A549 (cell line): ENCODE data around the gene HPRT1. TPM values are rescaled to one million over a fixed set of nuclear protein-coding genes. Genes with fewer than 3 reads are reported as not detected.
A peak's percentile ranks its signal among the peaks of the same experiment; 100 is the strongest.

ENCODE experiments used
- ATAC-seq, 2 experiments: fragments of 200-7000 bp in 1 of 2; fragments of >200 bp in 1 of 2; cut with Nextera tagmentation in 1 of 2; cut with Tn5 transposase in 1 of 2; 3 replicates each; pipeline versions ENCODE4 v1.8.0 to v1.9.1; 2018 to 2020; ENCODE audit warnings: mild to moderate bottlenecking in 1 of 2, moderate library complexity in 1 of 2
- CTCF ChIA-PET: fragments of 300-600 bp; sonication (Branson Sonifier 250); formaldehyde crosslinking; extraction: SDS; loops from one replicate; lab custom pipeline; 2021; ENCODE audit warnings: antibody characterized with exemption, inconsistent platforms; lab: Yijun Ruan, JAX
- POLR2A ChIA-PET: fragments of 350-600 bp; formaldehyde crosslinking; extraction: SDS; loops from one replicate; lab custom pipeline; 2021; ENCODE audit warnings: antibody characterized with exemption, inconsistent platforms; lab: Yijun Ruan, JAX
- DNase-seq, 2 experiments: peaks; one replicate each; pipeline versions ENCODE4 v3.0.0 to v3.0.0-alpha.2; 2011 to 2016; ENCODE audit warnings: low read depth in 1 of 2, low spot score in 1 of 2
- FAIRE-seq: peaks from 2 replicates; lab custom pipeline; 2011; peaks lifted over from hg19 to GRCh38; lab: Jason Lieb, UNC
- H3K27ac ChIP-seq, 2 experiments: fragments of >200 bp; sonication (Bioruptor Twin); formaldehyde crosslinking; 3 replicates each; pipeline ENCODE4 v1.5.1; 2016 to 2017
- H3K4me1 ChIP-seq: fragments of >200 bp; sonication (Bioruptor Twin); formaldehyde crosslinking; 3 replicates; pipeline ENCODE4 v1.6.1; 2016
- H3K4me2 ChIP-seq: fragments of >200 bp; sonication (Bioruptor Twin); formaldehyde crosslinking; 3 replicates; pipeline ENCODE4 v1.6.1; 2016
- H3K4me3 ChIP-seq: fragments of >200 bp; sonication (Bioruptor Twin); formaldehyde crosslinking; 3 replicates; pipeline ENCODE4 v1.5.1; 2016
- H3K9me3 ChIP-seq: fragments of >200 bp; sonication (Bioruptor Twin); formaldehyde crosslinking; 3 replicates; pipeline ENCODE4 v1.6.1; 2016
- CBX2 ChIP-seq: fragments of 200-600 bp; sonication (generic); IDR thresholded peaks from 2 replicates; pipeline ENCODE4 v1.6.1; 2016; ENCODE audit warnings: low read depth, mild to moderate bottlenecking, borderline replicate concordance
- CEBPB ChIP-seq, 2 experiments: fragments of >200 bp in 1 of 2; sonication (Bioruptor Twin) in 1 of 2; formaldehyde crosslinking in 1 of 2; IDR thresholded peaks; 2 replicates each; pipeline ENCODE4 v1.6.1; 2012 to 2016
- CHD4 ChIP-seq: fragments of 200-600 bp; sonication (generic); IDR thresholded peaks from 2 replicates; pipeline ENCODE4 v1.6.1; 2016; ENCODE audit warnings: antibody characterized with exemption, mild to moderate bottlenecking, borderline replicate concordance
- EHF ChIP-seq: fragments of 250-450 bp; sonication (Bioruptor Pico); IDR thresholded peaks from 2 replicates; pipeline ENCODE4 v1.5.0; 2020; ENCODE audit warnings: mild to moderate bottlenecking
- ELK1 ChIP-seq: fragments of 150-350 bp; IDR thresholded peaks from 2 replicates; pipeline ENCODE4 v1.6.1; 2014; ENCODE audit warnings: low read depth, mild to moderate bottlenecking, low read length
- EP300 ChIP-seq, 2 experiments: fragments of >200 bp; sonication (Bioruptor Twin); formaldehyde crosslinking; IDR thresholded peaks; 2 replicates in 1 of 2; 3 replicates in 1 of 2; pipeline ENCODE4 v1.6.1; 2016 to 2017
- ESRRA ChIP-seq: fragments of 150-350 bp; IDR thresholded peaks from 2 replicates; pipeline ENCODE4 v1.6.1; 2014; ENCODE audit warnings: mild to moderate bottlenecking, low read length, borderline replicate concordance
- FOSL2 ChIP-seq, 2 experiments: fragments of 450-650 bp in 1 of 2; fragments of >200 bp in 1 of 2; sonication (Bioruptor Twin) in 1 of 2; formaldehyde crosslinking; IDR thresholded peaks; 2 replicates each; pipeline versions ENCODE4 v1.5.0 to v1.6.1; 2016 to 2020; ENCODE audit warnings: mild to moderate bottlenecking in 1 of 2, moderate library complexity in 1 of 2
- FOXS1 ChIP-seq: fragments of 250-450 bp; sonication (Bioruptor Pico); IDR thresholded peaks from 2 replicates; pipeline ENCODE4 v1.5.0; 2020; ENCODE audit warnings: mild to moderate bottlenecking, moderate library complexity
- HOXB5 ChIP-seq: fragments of 250-450 bp; sonication (Bioruptor Pico); IDR thresholded peaks from 2 replicates; pipeline ENCODE4 v1.5.0; 2020; ENCODE audit warnings: mild to moderate bottlenecking, moderate library complexity
- JUN ChIP-seq, 2 experiments: fragments of >200 bp; sonication (Bioruptor Twin); formaldehyde crosslinking; IDR thresholded peaks; 2 replicates in 1 of 2; 3 replicates in 1 of 2; pipeline ENCODE4 v1.6.1; 2016 to 2017
- JUNB ChIP-seq: fragments of >200 bp; sonication (Bioruptor Twin); formaldehyde crosslinking; IDR thresholded peaks from 2 replicates; pipeline ENCODE4 v1.6.1; 2016
- MAFK ChIP-seq: fragments of 450-650 bp; IDR thresholded peaks from 2 replicates; pipeline ENCODE4 v1.6.1; 2014; ENCODE audit not compliant: partially characterized antibody
- NPAS2 ChIP-seq: fragments of 250-450 bp; sonication (Bioruptor Pico); IDR thresholded peaks from 2 replicates; pipeline ENCODE4 v1.8.0; 2022; ENCODE audit warnings: mild to moderate bottlenecking, moderate library complexity, borderline replicate concordance
- RAD21 ChIP-seq, 2 experiments: fragments of >200 bp in 1 of 2; sonication (Bioruptor Twin) in 1 of 2; formaldehyde crosslinking in 1 of 2; IDR thresholded peaks in 1 of 2; conservative IDR thresholded peaks in 1 of 2; 2 replicates in 1 of 2; 3 replicates in 1 of 2; pipeline ENCODE4 v1.6.1; 2012 to 2018; ENCODE audit warnings: inconsistent platforms in 1 of 2
- RARB ChIP-seq: fragments of 250-450 bp; sonication (Bioruptor Pico); IDR thresholded peaks from 2 replicates; pipeline ENCODE4 v1.8.0; 2021; ENCODE audit warnings: mild to moderate bottlenecking, moderate library complexity
- RCOR1 ChIP-seq: fragments of 150-350 bp; IDR thresholded peaks from 2 replicates; pipeline ENCODE4 v1.6.1; 2014; ENCODE audit warnings: antibody characterized with exemption, low read length, low read depth
- SREBF2 ChIP-seq: fragments of 450-650 bp; IDR thresholded peaks from 2 replicates; pipeline ENCODE4 v1.6.1; 2014; ENCODE audit warnings: mild to moderate bottlenecking, moderate library complexity
- TP53 ChIP-seq: fragments of 250-450 bp; sonication (Bioruptor Pico); IDR thresholded peaks from 2 replicates; pipeline ENCODE4 v1.5.0; 2021; ENCODE audit warnings: mild to moderate bottlenecking, moderate library complexity
- ZFP36 ChIP-seq: fragments of 450-650 bp; IDR thresholded peaks from 2 replicates; pipeline ENCODE4 v1.6.1; 2014; ENCODE audit warnings: borderline replicate concordance; ENCODE audit not compliant: partially characterized antibody
- WGBS: methylation state at CpG from one replicate; pipeline ENCODE4 v1.1.6; 2017; ENCODE audit errors: missing lambda C conversion rate; 5-methylcytosine and 5-hydroxymethylcytosine counted together
- polyA plus RNA-seq, 4 experiments: library from polyadenylated mRNA; depleted of rRNA in 3 of 4; stranded (reverse); fragments of >200 nt; fragmentation: RNase III in 1 of 4; extraction: RNeasy Plus Mini Kit Qiagen cat#74134 plus additional on column Dnase treatment in 1 of 4; gene quantifications; 2 replicates in 3 of 4; 3 replicates in 1 of 4; pipeline ENCODE4 v1.2.3, GENCODE V29; 2011 to 2017
- TF ChIP-seq, protein P1 (sequence below): IDR thresholded peaks from 2 replicates; pipeline ENCODE4 v1.6.1; 2012; ENCODE audit warnings: low read depth, borderline replicate concordance
- TF ChIP-seq, protein P2 (sequence below): fragments of 450-650 bp; IDR thresholded peaks from 2 replicates; pipeline ENCODE4 v1.6.1; 2014; ENCODE audit warnings: antibody characterized with exemption

Gene HPRT1
- polyA plus RNA-seq, 2 of the 4 experiments (the other 2 are of a cell fraction): 96.6 to 97.4 TPM

- 84% methylated on average over 3 of the region's 3 CpGs for WGBS
- CTCF ChIA-PET: interaction anchor here (2.2 kb wide), 1 partner anchor 23 kb away, joined by 9 read pairs; no protein-coding TSS in a partner anchor
- no peak overlapping the region for H3K4me3 ChIP-seq
- DNase-seq (no peak), ATAC-seq (no peak), FAIRE-seq (peak; percentile 94)
- POLR2A ChIA-PET: interaction anchor here (1.1 to 1.8 kb wide), 3 partner anchors 22 to 127 kb away, joined by 3 to 8 read pairs (median 4); no protein-coding TSS in a partner anchor
- TF ChIP-seq ESRRA (no peak), JUN (IDR thresholded peaks at IDR 0.05) (0 out of 5 replicates have a peak, but pooled peaks of 1 of the 2 experiments have one; percentile 15)
- H3K4me1 ChIP-seq: peaks cover 67% of the 10 kb centered on the region
- no peaks in the 10 kb centered on the region for H3K9me3 ChIP-seq
- H3K4me2 ChIP-seq: peak overlapping the region; percentile 46
- peak overlapping the region in 1 of 2 experiments; percentile 81; a peak in 4 of 6 replicates for H3K27ac ChIP-seq
These were observed 83.3 kb downstream of the HPRT1 start for GRCh38 chrX:134543288-134543687.

DNA sequence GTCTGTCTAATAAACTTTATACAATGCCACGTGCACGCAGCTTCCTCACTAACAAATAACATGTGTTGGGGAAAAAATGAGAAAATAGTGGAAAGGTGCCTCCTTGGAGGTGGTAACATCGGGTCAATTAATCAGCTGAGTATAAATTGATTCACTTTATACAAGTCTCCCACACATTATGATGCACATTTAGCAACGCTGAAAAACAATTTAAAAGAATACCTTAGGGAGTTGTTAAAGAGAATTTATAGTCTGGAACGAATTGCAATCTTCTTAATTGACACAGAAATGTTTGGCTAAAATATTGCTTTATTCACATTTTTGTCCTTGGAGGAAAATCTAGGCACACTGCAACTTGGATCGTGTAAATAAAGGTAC, 84.2 kb downstream of the HPRT1 start:
- ATAC-seq (no peak), DNase-seq (no peak), FAIRE-seq (no peak)
- CTCF ChIA-PET: interaction anchor here (1.9 to 2.2 kb wide), 2 partner anchors 23 to 210 kb away, joined by 4 to 9 read pairs; no protein-coding TSS in a partner anchor
- TF ChIP-seq EP300 (IDR thresholded peaks at IDR 0.05): no peak
- no peak for TF ChIP-seq RARB (CRISPR knock-in tag)
- no peak for TF ChIP-seq ZFP36
- no peak for TF ChIP-seq CBX2
- H3K9me3 ChIP-seq: no peaks in the 10 kb centered on the region
- no peak overlapping the region for H3K4me2 ChIP-seq
- POLR2A ChIA-PET: interaction anchor here (1.1 to 1.4 kb wide), 2 partner anchors 23 to 24 kb away, joined by 3 read pairs; no protein-coding TSS in a partner anchor
- H3K4me3 ChIP-seq: no peak overlapping the region
- H3K4me1 ChIP-seq: peaks cover 62% of the 10 kb centered on the region
- 83% methylated on average over 6 of the region's 6 CpGs for WGBS
- H3K27ac ChIP-seq: peak overlapping the region in 1 of 2 experiments; percentile 75; a peak in 3 of 6 replicates

DNA sequence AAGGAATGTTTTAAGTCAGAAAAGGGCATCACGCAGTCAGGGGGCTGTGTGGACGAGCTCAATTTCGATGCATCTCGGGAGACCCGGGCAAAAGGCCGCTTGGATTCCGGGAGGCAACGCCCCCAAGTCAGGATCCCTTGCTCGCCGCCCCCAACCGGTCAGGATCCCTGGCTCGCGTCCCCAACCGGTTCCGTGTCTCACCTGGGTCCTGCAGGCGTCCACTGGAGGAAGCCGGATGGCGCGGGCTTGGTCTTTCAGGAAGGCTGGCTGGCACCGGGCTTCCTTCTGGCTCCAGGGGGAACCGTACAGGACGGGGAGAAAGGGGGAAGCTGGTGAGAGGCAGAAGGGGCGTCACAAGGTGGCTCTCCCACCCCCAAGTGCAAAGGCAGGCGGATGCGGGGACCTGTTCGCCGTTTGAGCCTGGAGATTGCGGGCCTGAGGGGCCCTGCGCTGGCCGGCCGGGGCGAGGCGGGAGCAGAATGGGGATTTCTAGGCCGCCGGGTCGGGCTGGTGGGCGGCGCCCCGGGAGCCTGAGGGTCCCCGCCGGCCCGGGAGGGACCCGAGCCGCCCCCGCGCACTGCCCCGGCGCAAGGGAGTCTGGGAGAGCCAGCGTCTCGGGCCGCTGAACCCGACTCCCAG, 84.7 kb downstream of the HPRT1 start:
- DNase-seq (no peak), ATAC-seq (no peak), FAIRE-seq (no peak)
- WGBS: 92% methylated on average over 25 of the region's 52 CpGs
- Histone ChIP-seq H3K4me2 (no peak overlapping the region), H3K4me1 (peaks cover 58% of the 10 kb centered on the region), H3K4me3 (no peak overlapping the region), H3K27ac (peak overlapping the region in 1 of 2 experiments; percentile 75; a peak in 3 of 6 replicates), H3K9me3 (no peaks in the 10 kb centered on the region)
- TF ChIP-seq, protein P1, sequence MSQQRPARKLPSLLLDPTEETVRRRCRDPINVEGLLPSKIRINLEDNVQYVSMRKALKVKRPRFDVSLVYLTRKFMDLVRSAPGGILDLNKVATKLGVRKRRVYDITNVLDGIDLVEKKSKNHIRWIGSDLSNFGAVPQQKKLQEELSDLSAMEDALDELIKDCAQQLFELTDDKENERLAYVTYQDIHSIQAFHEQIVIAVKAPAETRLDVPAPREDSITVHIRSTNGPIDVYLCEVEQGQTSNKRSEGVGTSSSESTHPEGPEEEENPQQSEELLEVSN: no peak
- TF ChIP-seq RAD21 (conservative IDR thresholded peaks at IDR 0.05 in 1 of 2, IDR thresholded peaks at IDR 0.05 in 1 of 2) (no peak), JUNB (no peak), FOXS1 (CRISPR knock-in tag) (no peak), TP53 (CRISPR knock-in tag) (no peak), ELK1 (no peak), EHF (CRISPR knock-in tag) (no peak), FOSL2 (IDR thresholded peaks at IDR 0.05) (no peak), FOSL2 (CRISPR knock-in tag; IDR thresholded peaks at IDR 0.05) (no peak), CEBPB (IDR thresholded peaks at IDR 0.05) (no peak), MAFK (no peak), SREBF2 (no peak), RCOR1 (no peak), HOXB5 (no peak), CHD4 (no peak), NPAS2 (no peak)
- TF ChIP-seq, protein P2, sequence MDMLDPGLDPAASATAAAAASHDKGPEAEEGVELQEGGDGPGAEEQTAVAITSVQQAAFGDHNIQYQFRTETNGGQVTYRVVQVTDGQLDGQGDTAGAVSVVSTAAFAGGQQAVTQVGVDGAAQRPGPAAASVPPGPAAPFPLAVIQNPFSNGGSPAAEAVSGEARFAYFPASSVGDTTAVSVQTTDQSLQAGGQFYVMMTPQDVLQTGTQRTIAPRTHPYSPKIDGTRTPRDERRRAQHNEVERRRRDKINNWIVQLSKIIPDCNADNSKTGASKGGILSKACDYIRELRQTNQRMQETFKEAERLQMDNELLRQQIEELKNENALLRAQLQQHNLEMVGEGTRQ: no peak
- POLR2A ChIA-PET: interaction anchor here (0.6 to 1.5 kb wide), 6 partner anchors 24 to 125 kb away, joined by 3 to 7 read pairs (median 4); no protein-coding TSS in a partner anchor
- CTCF ChIA-PET: interaction anchor here (1.1 to 2.2 kb wide), 4 partner anchors 24 to 210 kb away, joined by 3 to 9 read pairs (median 4); no protein-coding TSS in a partner anchor
